ENCODE data around the gene CLBA1.

Gene CLBA1

GRCh38 chr14:104954746-104955395 is 30.7 kb upstream of the CLBA1 start:
- no peak for TF ChIP-seq CTCF (IDR thresholded peaks at IDR 0.05; ENCODE audit: insufficient read depth, missing control alignments)
- DNase-seq (ENCODE audit: insufficient read length, low spot score) (no peak), FAIRE-seq (no peak)

- no peak for TF ChIP-seq CTCF (IDR thresholded peaks at IDR 0.05; ENCODE audit: insufficient read depth, missing control alignments)
- FAIRE-seq (no peak), DNase-seq (ENCODE audit: insufficient read length, low spot score) (no peak)
Observed at GRCh38 chr14:104955396-104955770, 30.2 kb upstream of the CLBA1 start.

- FAIRE-seq (no peak), DNase-seq (ENCODE audit: insufficient read length, low spot score) (no peak)
- no peak for TF ChIP-seq CTCF (IDR thresholded peaks at IDR 0.05; ENCODE audit: insufficient read depth, missing control alignments)
Observed at GRCh38 chr14:104956290-104956890, 29.2 kb upstream of the CLBA1 start.

GRCh38 chr14:104957146-104958113 is 28.2 kb upstream of the CLBA1 start:
- FAIRE-seq (no peak), DNase-seq (ENCODE audit: insufficient read length, low spot score) (no peak)
- no peak for TF ChIP-seq CTCF (IDR thresholded peaks at IDR 0.05; ENCODE audit: insufficient read depth, missing control alignments)

GRCh38 chr14:104964546-104964945 is 21.0 kb upstream of the CLBA1 start:
- DNase-seq (ENCODE audit: insufficient read length, low spot score): no peak
- FAIRE-seq: no peak
- no peak for TF ChIP-seq CTCF (IDR thresholded peaks at IDR 0.05; ENCODE audit: insufficient read depth, missing control alignments)

- no peak for TF ChIP-seq CTCF (IDR thresholded peaks at IDR 0.05; ENCODE audit: insufficient read depth, missing control alignments)
- no peak for FAIRE-seq
- no peak for DNase-seq (ENCODE audit: insufficient read length, low spot score)
Observed at GRCh38 chr14:104965561-104966231, 19.9 kb upstream of the CLBA1 start.

All from D721Med (cell line).